Chondrocyte (in vitro differentiated cells): Measurements from ENCODE around the gene PCNA. TPM values are rescaled to one million over a fixed set of nuclear protein-coding genes. Genes with fewer than 3 reads are reported as not detected.
"Not testable (repeated sequence)": the region's sequence is repeated elsewhere in the genome, so short reads cannot be mapped to it uniquely, and the experiment has no call there.

Experiments used
- DNase-seq: peaks from one replicate; pipeline ENCODE4 v3.0.0; 2021; ENCODE audit warnings: mixed read lengths, low spot score
- H3K27ac Mint-ChIP-seq: one replicate; pipeline ENCODE4 v1.8.0; 2021; ENCODE audit warnings: mild to moderate bottlenecking, moderate library complexity, mixed read lengths; ENCODE audit not compliant: unreplicated experiment
- H3K27me3 Mint-ChIP-seq: 2 replicates; pipeline ENCODE4 v1.8.0; 2021; ENCODE audit warnings: low read depth, mixed read lengths
- H3K36me3 Mint-ChIP-seq: 2 replicates; pipeline ENCODE4 v1.8.0; 2021; ENCODE audit warnings: low read depth, mixed read lengths
- H3K4me1 Mint-ChIP-seq: 2 replicates; pipeline ENCODE4 v1.8.0; 2021; ENCODE audit warnings: low read depth, mild to moderate bottlenecking, mixed read lengths
- H3K4me3 Mint-ChIP-seq: one replicate; pipeline ENCODE4 v1.8.0; 2021; ENCODE audit warnings: mild to moderate bottlenecking, moderate library complexity, mixed read lengths; ENCODE audit not compliant: unreplicated experiment
- H3K9me3 Mint-ChIP-seq: 2 replicates; pipeline ENCODE4 v1.8.0; 2021; ENCODE audit warnings: low read depth, mixed read lengths
- CTCF ChIP-seq: fragments of 200-600 bp; sonication (generic); IDR thresholded peaks from 2 replicates; pipeline ENCODE4 v1.5.0; 2021; ENCODE audit warnings: antibody characterized with exemption, mild to moderate bottlenecking, moderate library complexity
- total RNA-seq: library from RNA; stranded (reverse); gene quantifications from 3 replicates; pipeline ENCODE4 v1.2.1, GENCODE V29; 2021

Gene PCNA
- total RNA-seq, 1 donor from 2014 or later, result 46.3 TPM

GRCh38 chr20:5077761-5078387 lies 41.9 kb downstream of the PCNA start:
- H3K4me3 Mint-ChIP-seq, result no peak overlapping the region
- H3K9me3 Mint-ChIP-seq, result no peaks in the 10 kb centered on the region
- no peak overlapping the region for H3K27ac Mint-ChIP-seq
- peaks cover 35% of the 10 kb centered on the region for H3K4me1 Mint-ChIP-seq
- DNase-seq, result no peak
- no peaks in the 10 kb centered on the region for H3K36me3 Mint-ChIP-seq
- no peak for TF ChIP-seq CTCF
- H3K27me3 Mint-ChIP-seq, result no peaks in the 10 kb centered on the region

GRCh38 chr20:5076913-5077312 lies 42.8 kb downstream of the PCNA start:
- H3K27ac Mint-ChIP-seq, H3K27me3 Mint-ChIP-seq, H3K9me3 Mint-ChIP-seq: not testable (repeated sequence)

GRCh38 chr20:5074232-5074674 lies 45.5 kb downstream of the PCNA start:
- no peak for DNase-seq
- Mint-ChIP-seq H3K27me3 (no peaks in the 10 kb centered on the region), H3K27ac (peak overlapping the region; percentile 6), H3K4me3 (no peak overlapping the region), H3K36me3 (no peaks in the 10 kb centered on the region), H3K4me1 (peaks cover 24% of the 10 kb centered on the region), H3K9me3 (no peaks in the 10 kb centered on the region)
- no peak for TF ChIP-seq CTCF

More at GRCh38 chr20:5076913-5077312, 42.8 kb downstream of the PCNA start:
- H3K36me3 Mint-ChIP-seq, H3K4me3 Mint-ChIP-seq, DNase-seq: not testable (repeated sequence)
- H3K4me1 Mint-ChIP-seq, result peaks cover 42% of the 10 kb centered on the region

- TF ChIP-seq CTCF, result no peak
- Mint-ChIP-seq H3K4me1 (peaks cover 24% of the 10 kb centered on the region), H3K4me3 (no peak overlapping the region), H3K36me3 (no peaks in the 10 kb centered on the region), H3K9me3 (no peaks in the 10 kb centered on the region), H3K27me3 (no peaks in the 10 kb centered on the region), H3K27ac (peak overlapping the region; percentile 78)
- no peak for DNase-seq
Measured at GRCh38 chr20:5073660-5074231, 46.0 kb downstream of the PCNA start.

GRCh38 chr20:5072756-5073659 lies 46.8 kb downstream of the PCNA start:
- DNase-seq, result peak; percentile 93
- H3K4me1 Mint-ChIP-seq, result peaks cover 24% of the 10 kb centered on the region
- no peak for TF ChIP-seq CTCF
- no peaks in the 10 kb centered on the region for H3K27me3 Mint-ChIP-seq
- no peaks in the 10 kb centered on the region for H3K36me3 Mint-ChIP-seq
- no peaks in the 10 kb centered on the region for H3K9me3 Mint-ChIP-seq
- H3K4me3 Mint-ChIP-seq, result no peak overlapping the region
- H3K27ac Mint-ChIP-seq, result peak overlapping the region; percentile 78

- H3K9me3 Mint-ChIP-seq, H3K4me3 Mint-ChIP-seq, DNase-seq, H3K27me3 Mint-ChIP-seq, H3K27ac Mint-ChIP-seq, H3K36me3 Mint-ChIP-seq: not testable (repeated sequence)
- peaks cover 24% of the 10 kb centered on the region for H3K4me1 Mint-ChIP-seq
Measured at GRCh38 chr20:5071942-5072341, 47.8 kb downstream of the PCNA start.
